Heart left ventricle (tissue), 13 donors: ENCODE results near the gene TPST1.

Experiments
- POLR2A ChIP-seq, 2 donors: fragments of 450-650 bp; IDR thresholded peaks; one replicate each; pipeline ENCODE4 v1.6.1; 2017; ENCODE audit warnings: antibody characterized with exemption in 2 of 2, mild to moderate bottlenecking in 2 of 2, moderate library complexity in 2 of 2
- TF ChIP-seq, protein P1 (sequence below), 12 donors: fragments of 200-600 bp; sonication (generic) in 4 of 12; IDR thresholded peaks; one replicate each; pipeline versions ENCODE4 v1.5.0 to v1.8.0; 2018 to 2022; ENCODE audit warnings: antibody characterized with exemption in 12 of 12, mild to moderate bottlenecking in 5 of 12
- donor health status: ischemic (EF 13 %, LVEDD 7.1; RV severe dilation, severe dysfunction).
- donor health status: DM: no; HTN: yes; CAD: no.
- donor health status: DM: no; HTN: no; CAD: no.
- donor health status: ischemic (EF 25% LVEDD 6.9; RV normal size, moderate dysfunction).
- donor health status: ischemic (EF 25% LVEDD 5.7; RV mildly dilated, moderate dysfunction).
- donor health status: ischemic (EF 35%, LVEDD 5.7; RV mildly dilated, moderate dysfunction).
- donor health status: nonischemic (EF 11% LVEDD 7.7; RV severe dilation, severe dysfunction).
- donor health status: DM: yes; HTN: yes; CAD: no.
- donor health status: PGD.
- donor health status: ischemic (EF 29% LVEDD 5.4; RV normal size, mild dysfunction).
- donor health status: nonischemic (EF 23%, LVEDD 6.1; RV moderate dilation, normal function).

DNA sequence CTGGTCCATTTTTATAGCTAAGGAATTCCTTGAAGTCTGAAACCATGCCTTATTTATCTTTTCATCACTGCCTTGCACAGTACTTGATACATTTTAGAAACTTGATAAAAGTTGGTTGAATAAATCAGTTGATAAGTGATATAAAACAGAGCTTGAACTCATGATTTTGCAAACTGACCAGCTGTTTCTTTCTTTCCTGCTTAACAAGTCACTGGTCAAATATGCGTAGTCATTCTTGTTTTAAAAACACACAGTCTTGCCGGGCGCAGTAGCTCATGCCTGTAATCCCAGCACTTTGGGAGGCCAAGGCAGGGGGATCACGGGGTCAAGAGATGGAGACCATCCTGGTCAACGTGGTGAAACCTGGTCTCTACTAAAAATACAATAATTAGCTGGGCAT, 6.3 kb downstream of the TPST1 start:
- TF ChIP-seq, protein P1, sequence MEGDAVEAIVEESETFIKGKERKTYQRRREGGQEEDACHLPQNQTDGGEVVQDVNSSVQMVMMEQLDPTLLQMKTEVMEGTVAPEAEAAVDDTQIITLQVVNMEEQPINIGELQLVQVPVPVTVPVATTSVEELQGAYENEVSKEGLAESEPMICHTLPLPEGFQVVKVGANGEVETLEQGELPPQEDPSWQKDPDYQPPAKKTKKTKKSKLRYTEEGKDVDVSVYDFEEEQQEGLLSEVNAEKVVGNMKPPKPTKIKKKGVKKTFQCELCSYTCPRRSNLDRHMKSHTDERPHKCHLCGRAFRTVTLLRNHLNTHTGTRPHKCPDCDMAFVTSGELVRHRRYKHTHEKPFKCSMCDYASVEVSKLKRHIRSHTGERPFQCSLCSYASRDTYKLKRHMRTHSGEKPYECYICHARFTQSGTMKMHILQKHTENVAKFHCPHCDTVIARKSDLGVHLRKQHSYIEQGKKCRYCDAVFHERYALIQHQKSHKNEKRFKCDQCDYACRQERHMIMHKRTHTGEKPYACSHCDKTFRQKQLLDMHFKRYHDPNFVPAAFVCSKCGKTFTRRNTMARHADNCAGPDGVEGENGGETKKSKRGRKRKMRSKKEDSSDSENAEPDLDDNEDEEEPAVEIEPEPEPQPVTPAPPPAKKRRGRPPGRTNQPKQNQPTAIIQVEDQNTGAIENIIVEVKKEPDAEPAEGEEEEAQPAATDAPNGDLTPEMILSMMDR (IDR thresholded peaks at IDR 0.05) = no peak
- TF ChIP-seq POLR2A (IDR thresholded peaks at IDR 0.05) = no peak
